Memory B cell (primary cell): ENCODE measurements around the gene EIF6.

Experiments used
- ATAC-seq: fragments of 150-1000 bp; cut with Tn5 transposase; 2 replicates; pipeline ENCODE4 v1.10.0; 2021; ENCODE audit warnings: low read depth, mild to moderate bottlenecking, moderate library complexity
- DNase-seq, 2 donors: peaks; one replicate each; pipeline ENCODE4 v3.0.0; 2022; ENCODE audit warnings: low spot score in 2 of 2
- H3K27ac Mint-ChIP-seq: one replicate; pipeline ENCODE4 v1.8.0; 2022; ENCODE audit warnings: mild to moderate bottlenecking, moderate library complexity, mixed read lengths
- H3K27me3 Mint-ChIP-seq: one replicate; pipeline ENCODE4 v1.8.0; 2022; ENCODE audit warnings: mixed read lengths
- H3K36me3 Mint-ChIP-seq: one replicate; pipeline ENCODE4 v1.8.0; 2022; ENCODE audit warnings: mild to moderate bottlenecking, mixed read lengths
- H3K4me1 Mint-ChIP-seq: one replicate; pipeline ENCODE4 v1.8.0; 2022; ENCODE audit warnings: mixed read lengths
- H3K4me3 Mint-ChIP-seq: one replicate; pipeline ENCODE4 v1.8.0; 2022; ENCODE audit warnings: mild to moderate bottlenecking, moderate library complexity, mixed read lengths
- H3K9me3 Mint-ChIP-seq: one replicate; pipeline ENCODE4 v1.8.0; 2022; ENCODE audit warnings: mixed read lengths

The EIF6 gene

GRCh38 chr20:35284992-35285805 lies 627 bp upstream of the EIF6 start:
- ATAC-seq = no peak
- no peaks in the 10 kb centered on the region for H3K9me3 Mint-ChIP-seq
- peaks cover 20% of the 10 kb centered on the region for H3K4me1 Mint-ChIP-seq

GRCh38 chr20:35283441-35284266 lies 918 bp downstream of the EIF6 start:
- Mint-ChIP-seq H3K9me3 (no peaks in the 10 kb centered on the region), H3K4me3 (peak overlapping the region; percentile 90), H3K36me3 (peaks cover 17% of the 10 kb centered on the region), H3K27me3 (no peaks in the 10 kb centered on the region), H3K4me1 (peaks cover 22% of the 10 kb centered on the region), H3K27ac (peak overlapping the region; percentile 74)
- ATAC-seq (peak; percentile 16), DNase-seq (no peak)

More at GRCh38 chr20:35284992-35285805, 627 bp upstream of the EIF6 start:
- Mint-ChIP-seq H3K36me3 (peaks cover 7% of the 10 kb centered on the region), H3K4me3 (peak overlapping the region; percentile 90), H3K27ac (peak overlapping the region; percentile 74), H3K27me3 (no peaks in the 10 kb centered on the region)
- DNase-seq = no peak

GRCh38 chr20:35281506-35282101 lies 3.0 kb downstream of the EIF6 start:
- DNase-seq = no peak
- ATAC-seq = no peak
- Mint-ChIP-seq H3K27me3 (no peaks in the 10 kb centered on the region), H3K4me1 (peaks cover 25% of the 10 kb centered on the region), H3K27ac (no peak overlapping the region), H3K36me3 (peaks cover 21% of the 10 kb centered on the region), H3K4me3 (no peak overlapping the region), H3K9me3 (no peaks in the 10 kb centered on the region)

- Mint-ChIP-seq H3K36me3 (peaks cover 21% of the 10 kb centered on the region), H3K4me1 (peaks cover 25% of the 10 kb centered on the region), H3K4me3 (no peak overlapping the region), H3K27ac (peak overlapping the region; percentile 95), H3K9me3 (no peaks in the 10 kb centered on the region), H3K27me3 (no peaks in the 10 kb centered on the region)
- DNase-seq (no peak), ATAC-seq (no peak)
Measured at GRCh38 chr20:35280523-35280922, 4.0 kb downstream of the EIF6 start.

DNA sequence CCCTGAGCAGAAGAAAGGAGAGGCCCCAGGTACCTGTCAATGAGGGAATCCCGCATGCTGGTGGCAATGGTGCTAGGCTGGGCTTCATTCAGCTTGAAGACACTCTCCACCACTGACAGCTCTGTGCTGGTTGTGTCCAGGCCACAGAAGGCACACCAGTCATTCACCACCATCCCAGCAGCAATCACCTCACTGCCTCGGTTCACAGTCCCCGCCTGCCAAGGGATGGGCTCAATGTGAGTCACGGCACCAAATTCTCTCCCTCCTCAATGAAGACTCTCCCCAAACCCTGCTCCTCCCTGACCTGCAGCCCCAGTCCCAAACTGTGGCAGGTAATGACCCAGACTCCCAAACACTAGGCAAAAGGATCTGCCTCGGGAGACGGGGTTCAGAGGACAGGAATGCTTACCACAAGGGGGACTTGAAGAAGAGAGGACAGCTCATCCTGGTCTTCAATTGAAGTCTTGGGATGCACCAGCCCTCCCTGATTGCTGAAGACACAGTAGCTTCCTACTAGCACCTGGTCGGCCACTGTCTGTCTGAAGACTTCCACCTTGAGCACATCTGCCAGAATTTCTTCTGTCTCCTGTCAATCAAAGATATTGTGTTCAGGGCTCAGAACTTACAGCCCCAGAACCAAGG lies 4.9 kb downstream of the EIF6 start:
- ATAC-seq (no peak), DNase-seq (no peak)
- H3K36me3 Mint-ChIP-seq = peaks cover 21% of the 10 kb centered on the region
- H3K27ac Mint-ChIP-seq = peak overlapping the region; percentile 95
- no peaks in the 10 kb centered on the region for H3K9me3 Mint-ChIP-seq
- H3K27me3 Mint-ChIP-seq = no peaks in the 10 kb centered on the region
- no peak overlapping the region for H3K4me3 Mint-ChIP-seq
- H3K4me1 Mint-ChIP-seq = peaks cover 22% of the 10 kb centered on the region

GRCh38 chr20:35279040-35279439 lies 5.5 kb downstream of the EIF6 start:
- H3K4me1 Mint-ChIP-seq = peaks cover 22% of the 10 kb centered on the region
- ATAC-seq (no peak), DNase-seq (no peak)
- H3K27me3 Mint-ChIP-seq = no peaks in the 10 kb centered on the region
- peak overlapping the region; percentile 95 for H3K27ac Mint-ChIP-seq
- peaks cover 21% of the 10 kb centered on the region for H3K36me3 Mint-ChIP-seq
- H3K9me3 Mint-ChIP-seq = no peaks in the 10 kb centered on the region
- H3K4me3 Mint-ChIP-seq = no peak overlapping the region

DNA sequence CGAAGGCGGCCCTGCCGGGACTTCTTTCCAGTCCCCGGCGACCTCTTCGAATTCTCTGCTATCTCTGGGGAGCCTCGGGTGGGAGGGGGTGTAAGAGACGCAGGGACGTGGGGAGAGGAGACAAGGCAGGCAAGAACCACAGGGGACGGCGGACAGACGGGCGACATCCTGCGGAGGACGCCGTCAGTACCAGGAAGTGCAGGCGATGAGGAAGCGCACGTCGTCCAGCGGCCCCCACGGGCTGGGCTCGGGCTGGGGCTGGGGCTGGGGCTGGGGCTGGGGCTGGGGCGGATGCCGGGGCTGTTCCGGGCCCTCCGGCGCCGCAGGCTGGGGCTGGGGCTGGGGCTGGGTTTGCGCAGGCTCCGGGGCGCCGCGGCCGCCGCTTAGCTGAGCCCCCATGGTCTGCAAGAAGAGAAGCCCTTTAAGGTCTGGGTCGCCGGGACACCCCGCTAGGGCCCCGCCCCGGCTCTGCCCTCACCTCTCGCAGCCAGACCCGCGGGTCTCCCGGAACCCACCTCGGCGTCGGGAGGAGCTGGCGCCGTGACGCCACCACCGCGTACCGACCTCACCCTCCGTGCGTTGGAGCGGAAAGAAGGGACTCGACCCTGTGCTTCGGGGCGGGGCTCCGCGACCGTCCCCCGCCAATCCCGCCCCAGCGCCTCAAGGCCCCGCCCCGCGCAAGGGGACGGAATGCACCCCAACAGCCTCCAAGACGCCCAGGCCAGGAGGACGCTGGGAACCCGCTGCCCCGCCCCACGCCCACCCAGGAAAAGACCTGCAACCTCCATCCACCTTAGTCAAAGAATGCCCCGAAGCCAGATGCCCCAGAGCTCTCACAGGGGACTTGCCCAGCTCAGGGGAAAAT lies 6.8 kb downstream of the EIF6 start, which contains the start of gene MMP24OS:
Gene MMP24OS, minus strand, starts transcription at position 592 of the 865 bp plus-strand sequence. Its CDS starts 193 bp downstream, at position 399.
- Mint-ChIP-seq H3K36me3 (peaks cover 19% of the 10 kb centered on the region), H3K4me1 (peaks cover 16% of the 10 kb centered on the region), H3K9me3 (no peaks in the 10 kb centered on the region), H3K4me3 (peak within 1 kb of the TSS; percentile 93), H3K27me3 (no peaks in the 10 kb centered on the region), H3K27ac (peak within 1 kb of the TSS; percentile 95)
- ATAC-seq (peak; percentile 86), DNase-seq (peak; percentile 87 to 90)

DNA sequence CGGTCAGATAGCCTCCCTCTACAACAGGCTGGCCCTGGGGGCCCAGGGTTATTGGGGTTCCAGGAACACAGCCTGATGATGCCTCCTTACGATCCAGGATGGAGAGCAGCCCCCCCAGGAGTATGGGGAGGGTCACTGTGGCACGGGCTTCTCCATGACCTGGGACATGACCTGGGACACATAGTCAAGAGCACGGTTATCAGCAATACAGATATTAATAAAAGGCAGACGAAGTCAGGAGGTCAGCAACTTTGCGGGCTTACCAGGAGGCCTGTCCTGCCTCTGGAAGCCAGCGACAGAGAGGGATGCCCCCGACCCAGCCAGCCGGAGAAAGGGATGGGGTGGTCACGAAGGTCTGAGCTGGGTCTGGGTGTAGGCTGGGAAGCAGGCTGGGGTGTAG lies 7.4 kb downstream of the EIF6 start:
- H3K36me3 Mint-ChIP-seq = peaks cover 17% of the 10 kb centered on the region
- H3K9me3 Mint-ChIP-seq = no peaks in the 10 kb centered on the region
- DNase-seq (no peak), ATAC-seq (no peak)
- H3K4me3 Mint-ChIP-seq = peak overlapping the region; percentile 93
- H3K4me1 Mint-ChIP-seq = peaks cover 16% of the 10 kb centered on the region
- no peaks in the 10 kb centered on the region for H3K27me3 Mint-ChIP-seq
- H3K27ac Mint-ChIP-seq = peak overlapping the region; percentile 95

DNA sequence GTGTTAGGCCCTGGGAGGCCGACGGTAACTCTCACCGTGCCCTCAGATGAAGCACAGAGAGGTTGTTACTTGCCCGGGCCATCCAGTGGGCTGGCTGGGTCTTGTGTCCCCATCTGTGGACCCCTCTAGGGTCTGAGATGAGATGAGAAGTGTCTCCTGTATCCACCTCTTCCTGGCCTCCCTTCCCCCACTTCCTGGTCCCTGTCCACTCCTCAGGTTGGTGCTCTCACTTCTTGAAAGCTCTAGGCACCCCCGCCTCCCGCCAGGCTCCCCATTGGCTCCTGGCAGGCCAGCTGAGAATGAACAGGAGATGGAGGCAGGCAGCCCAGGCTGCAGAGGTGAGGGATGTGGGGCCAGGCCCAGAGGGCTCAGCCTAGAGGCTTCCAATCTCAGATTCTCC lies 8.2 kb downstream of the EIF6 start:
- Mint-ChIP-seq H3K27me3 (no peaks in the 10 kb centered on the region), H3K4me1 (peaks cover 15% of the 10 kb centered on the region), H3K4me3 (peak overlapping the region; percentile 37), H3K9me3 (no peaks in the 10 kb centered on the region), H3K27ac (peak overlapping the region; percentile 95), H3K36me3 (peaks cover 15% of the 10 kb centered on the region)
- DNase-seq = no peak
- ATAC-seq = no peak

GRCh38 chr20:35275741-35276251 lies 8.8 kb downstream of the EIF6 start:
- Mint-ChIP-seq H3K36me3 (peaks cover 21% of the 10 kb centered on the region), H3K27ac (no peak overlapping the region), H3K4me3 (no peak overlapping the region), H3K27me3 (no peaks in the 10 kb centered on the region), H3K4me1 (peaks cover 15% of the 10 kb centered on the region), H3K9me3 (no peaks in the 10 kb centered on the region)
- DNase-seq (no peak), ATAC-seq (no peak)

DNA sequence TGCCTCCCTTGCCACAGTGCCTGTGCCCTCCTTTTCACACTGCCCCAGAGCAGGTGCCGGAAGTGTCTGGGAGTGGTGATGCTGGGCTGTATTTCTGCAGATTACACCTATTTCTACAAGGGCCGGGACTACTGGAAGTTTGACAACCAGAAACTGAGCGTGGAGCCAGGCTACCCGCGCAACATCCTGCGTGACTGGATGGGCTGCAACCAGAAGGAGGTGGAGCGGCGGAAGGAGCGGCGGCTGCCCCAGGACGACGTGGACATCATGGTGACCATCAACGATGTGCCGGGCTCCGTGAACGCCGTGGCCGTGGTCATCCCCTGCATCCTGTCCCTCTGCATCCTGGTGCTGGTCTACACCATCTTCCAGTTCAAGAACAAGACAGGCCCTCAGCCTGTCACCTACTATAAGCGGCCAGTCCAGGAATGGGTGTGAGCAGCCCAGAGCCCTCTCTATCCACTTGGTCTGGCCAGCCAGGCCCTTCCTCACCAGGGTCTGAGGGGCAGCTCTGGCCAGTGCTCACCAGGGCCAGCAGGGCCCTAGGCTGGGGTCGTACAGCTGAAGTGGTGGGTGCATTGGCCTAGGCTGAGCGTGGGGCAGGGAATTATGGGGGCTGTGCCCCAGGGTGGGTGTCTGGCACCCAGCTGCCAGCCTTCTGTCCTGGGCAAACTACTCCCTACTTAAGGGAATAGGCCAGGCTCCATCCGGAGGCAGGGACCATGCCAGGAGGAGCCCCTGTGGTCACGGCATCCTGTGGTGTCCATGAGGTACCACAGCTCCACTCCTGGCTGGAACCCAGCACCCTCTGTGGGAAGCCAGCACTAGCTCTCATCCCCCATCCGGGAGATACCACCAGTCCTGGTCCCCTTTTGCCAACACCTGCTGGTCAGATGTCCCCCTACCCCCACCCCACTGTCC lies 10.1 kb downstream of the EIF6 start:
- Mint-ChIP-seq H3K36me3 (peaks cover 16% of the 10 kb centered on the region), H3K27me3 (no peaks in the 10 kb centered on the region), H3K9me3 (no peaks in the 10 kb centered on the region), H3K27ac (no peak overlapping the region), H3K4me1 (peaks cover 11% of the 10 kb centered on the region), H3K4me3 (no peak overlapping the region)
- ATAC-seq (no peak), DNase-seq (no peak)
